Smooth muscle cell (in vitro differentiated cells): ENCODE data around the gene GPRIN1. TPM values are rescaled to one million over a fixed set of nuclear protein-coding genes. Genes with fewer than 3 reads are reported as not detected.

Experiments used
- DNase-seq: peaks from one replicate; lab custom pipeline; 2025; ENCODE audit not compliant: unreplicated experiment; lab: John Stamatoyannopoulos, UW
- H2AFZ ChIP-seq: fragments of 200-600 bp; sonication (generic); 2 replicates; pipeline ENCODE4 v1.6.0; 2016; ENCODE audit warnings: antibody characterized with exemption, low read depth, mild to moderate bottlenecking
- H3F3A ChIP-seq: fragments of 200-600 bp; sonication (generic); 2 replicates; pipeline ENCODE4 v1.6.0; 2017; ENCODE audit warnings: antibody characterized with exemption, low read depth
- H3K27ac ChIP-seq: fragments of 200-600 bp; sonication (generic); 2 replicates; pipeline ENCODE4 v1.5.1; 2016; ENCODE audit warnings: low read depth, mild to moderate bottlenecking
- H3K27me3 ChIP-seq: fragments of 200-600 bp; sonication (generic); 2 replicates; pipeline ENCODE4 v1.6.1; 2016; ENCODE audit warnings: low read depth, mild to moderate bottlenecking
- H3K36me3 ChIP-seq: fragments of 200-600 bp; sonication (generic); 2 replicates; pipeline ENCODE4 v1.5.1; 2016; ENCODE audit warnings: low read depth
- H3K4me1 ChIP-seq: fragments of 200-600 bp; sonication (generic); 2 replicates; pipeline ENCODE4 v1.5.1; 2016; ENCODE audit warnings: low read depth
- H3K4me2 ChIP-seq: fragments of 200-600 bp; sonication (generic); 2 replicates; pipeline ENCODE4 v1.6.0; 2016; ENCODE audit warnings: mild to moderate bottlenecking
- H3K4me3 ChIP-seq: fragments of 200-600 bp; sonication (generic); 2 replicates; pipeline ENCODE4 v1.5.1; 2016; ENCODE audit warnings: mild to moderate bottlenecking
- H3K79me2 ChIP-seq: fragments of 200-600 bp; sonication (generic); 2 replicates; pipeline ENCODE4 v1.6.0; 2016; ENCODE audit warnings: low read depth, mild to moderate bottlenecking
- H3K9ac ChIP-seq: fragments of 200-600 bp; sonication (generic); 2 replicates; pipeline ENCODE4 v1.6.0; 2016; ENCODE audit warnings: low read depth
- H3K9me3 ChIP-seq: fragments of 200-600 bp; sonication (generic); replicated peaks from 2 replicates; pipeline ENCODE4 v1.5.1; 2016; ENCODE audit warnings: low read depth
- H4K20me1 ChIP-seq: fragments of 200-600 bp; sonication (generic); 2 replicates; pipeline ENCODE4 v1.6.0; 2016; ENCODE audit warnings: low read depth
- WGBS: methylation state at CpG from one replicate; pipeline ENCODE4 v1.1.7; 2016; ENCODE audit warnings: low lambda C conversion rate; 5-methylcytosine and 5-hydroxymethylcytosine counted together
- polyA plus RNA-seq: library from polyadenylated mRNA; unstranded; fragments of >200 nt; fragmentation: Nextera tagmentation; extraction: Ambion mirVana; gene quantifications from 2 replicates; pipeline ENCODE4 v1.2.1, GENCODE V29; 2016
- total RNA-seq: library from RNA; depleted of rRNA; stranded (reverse); fragments of >200 nt; gene quantifications from 2 replicates; pipeline ENCODE4 v1.2.3, GENCODE V29; 2014
- TF ChIP-seq, protein P1 (sequence below): fragments of 200-600 bp; sonication (generic); IDR thresholded peaks from 2 replicates; pipeline ENCODE4 v1.5.1; 2017; ENCODE audit warnings: borderline replicate concordance, mild to moderate bottlenecking, antibody characterized with exemption; ENCODE audit not compliant: insufficient read depth, poor library complexity, severe bottlenecking

GPRIN1 gene
- total and polyA plus RNA-seq, 2 experiments from 2014 or later = 2.1 to 3.6 TPM

DNA sequence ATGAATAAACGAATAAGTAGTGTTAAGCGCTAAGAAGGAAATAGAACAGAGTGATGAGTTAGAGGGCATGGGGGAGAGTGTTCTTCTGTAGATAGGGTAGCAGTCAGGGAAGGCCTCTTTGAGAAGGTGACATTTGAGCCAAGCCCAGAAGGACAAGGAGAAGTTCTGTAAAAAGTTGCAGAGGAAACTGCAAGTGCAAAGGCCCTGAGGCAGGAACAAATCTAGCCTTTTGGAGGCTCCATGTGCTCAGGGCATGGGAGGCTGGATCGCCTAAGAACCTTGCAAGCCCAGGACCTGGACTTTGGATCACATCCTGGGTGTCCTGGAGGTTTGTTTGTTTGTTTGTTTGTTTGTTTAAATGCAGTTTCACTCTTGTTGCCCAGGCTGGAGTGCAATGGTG is 28.5 kb upstream of the GPRIN1 start:
- DNase-seq = no peak
- Histone ChIP-seq H3K27me3 (peaks cover 7% of the 10 kb centered on the region), H3K27ac (no peak overlapping the region), H3K4me3 (no peak overlapping the region), H2AFZ (no peak overlapping the region), H4K20me1 (no peaks in the 10 kb centered on the region), H3K4me1 (no peaks in the 10 kb centered on the region), H3K4me2 (no peak overlapping the region), H3F3A (no peaks in the 10 kb centered on the region), H3K36me3 (no peaks in the 10 kb centered on the region), H3K79me2 (no peaks in the 10 kb centered on the region), H3K9ac (no peak overlapping the region), H3K9me3 (no peaks in the 10 kb centered on the region)
- 90% methylated on average over 3 of the region's 3 CpGs for WGBS
- TF ChIP-seq, protein P1, sequence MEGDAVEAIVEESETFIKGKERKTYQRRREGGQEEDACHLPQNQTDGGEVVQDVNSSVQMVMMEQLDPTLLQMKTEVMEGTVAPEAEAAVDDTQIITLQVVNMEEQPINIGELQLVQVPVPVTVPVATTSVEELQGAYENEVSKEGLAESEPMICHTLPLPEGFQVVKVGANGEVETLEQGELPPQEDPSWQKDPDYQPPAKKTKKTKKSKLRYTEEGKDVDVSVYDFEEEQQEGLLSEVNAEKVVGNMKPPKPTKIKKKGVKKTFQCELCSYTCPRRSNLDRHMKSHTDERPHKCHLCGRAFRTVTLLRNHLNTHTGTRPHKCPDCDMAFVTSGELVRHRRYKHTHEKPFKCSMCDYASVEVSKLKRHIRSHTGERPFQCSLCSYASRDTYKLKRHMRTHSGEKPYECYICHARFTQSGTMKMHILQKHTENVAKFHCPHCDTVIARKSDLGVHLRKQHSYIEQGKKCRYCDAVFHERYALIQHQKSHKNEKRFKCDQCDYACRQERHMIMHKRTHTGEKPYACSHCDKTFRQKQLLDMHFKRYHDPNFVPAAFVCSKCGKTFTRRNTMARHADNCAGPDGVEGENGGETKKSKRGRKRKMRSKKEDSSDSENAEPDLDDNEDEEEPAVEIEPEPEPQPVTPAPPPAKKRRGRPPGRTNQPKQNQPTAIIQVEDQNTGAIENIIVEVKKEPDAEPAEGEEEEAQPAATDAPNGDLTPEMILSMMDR = no peak

DNA sequence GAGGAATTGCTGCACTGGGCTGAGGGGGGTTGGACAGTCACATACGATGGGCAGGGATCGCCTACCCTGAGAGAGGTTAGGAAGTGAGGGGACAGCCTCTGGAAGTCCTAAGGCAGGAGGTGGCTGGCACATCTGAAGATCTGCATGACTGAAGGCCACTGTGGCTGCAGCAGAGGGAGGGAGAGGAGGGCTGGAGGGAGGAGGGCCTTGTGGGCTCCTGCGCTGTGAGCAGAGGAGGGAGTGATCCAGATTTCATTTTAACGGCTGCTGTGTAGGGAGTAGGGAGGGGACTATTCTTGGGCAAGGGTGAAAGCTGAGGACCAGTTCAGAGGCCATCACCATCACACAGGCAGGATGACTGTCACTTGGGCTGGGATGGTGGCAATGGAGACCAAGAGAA is 27.6 kb upstream of the GPRIN1 start:
- no peaks in the 10 kb centered on the region for H3K79me2 ChIP-seq
- TF ChIP-seq, protein P1 = no peak
- no peak overlapping the region for H3K27ac ChIP-seq
- H3K9me3 ChIP-seq = no peaks in the 10 kb centered on the region
- H3K36me3 ChIP-seq = no peaks in the 10 kb centered on the region
- H3K4me3 ChIP-seq = no peak overlapping the region
- peaks cover 15% of the 10 kb centered on the region for H3K27me3 ChIP-seq
- H3K4me1 ChIP-seq = no peaks in the 10 kb centered on the region
- no peak overlapping the region for H2AFZ ChIP-seq
- no peak overlapping the region for H3K9ac ChIP-seq
- no peaks in the 10 kb centered on the region for H3F3A ChIP-seq
- no peak overlapping the region for H3K4me2 ChIP-seq
- WGBS = 63% methylated on average over 4 of the region's 4 CpGs
- no peak for DNase-seq
- H4K20me1 ChIP-seq = no peaks in the 10 kb centered on the region

DNA sequence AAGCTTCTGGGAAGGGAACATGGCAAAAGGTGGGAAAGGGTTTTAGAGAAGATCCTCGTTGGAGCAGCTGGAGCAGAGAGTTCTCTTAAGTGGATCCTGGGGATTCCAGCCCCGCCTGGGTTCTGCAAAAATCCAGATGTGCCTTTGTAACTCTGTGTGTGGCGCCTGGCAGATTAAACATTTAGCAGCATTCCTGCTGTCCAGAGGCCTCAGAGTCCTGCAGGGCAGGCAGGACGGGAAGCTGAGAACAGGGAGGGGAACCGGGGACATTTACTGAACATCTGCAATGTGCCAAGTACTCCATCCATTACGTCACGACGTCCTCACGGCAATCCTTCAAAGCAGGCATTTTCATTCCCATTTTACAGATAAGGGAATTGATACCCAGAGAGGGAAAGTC is 26.5 kb upstream of the GPRIN1 start:
- Histone ChIP-seq H2AFZ (no peak overlapping the region), H3K4me1 (no peaks in the 10 kb centered on the region), H3K79me2 (no peaks in the 10 kb centered on the region), H4K20me1 (no peaks in the 10 kb centered on the region), H3K27ac (no peak overlapping the region), H3K36me3 (no peaks in the 10 kb centered on the region), H3F3A (no peaks in the 10 kb centered on the region), H3K27me3 (peaks cover 27% of the 10 kb centered on the region), H3K9ac (no peak overlapping the region), H3K9me3 (no peaks in the 10 kb centered on the region), H3K4me3 (no peak overlapping the region), H3K4me2 (no peak overlapping the region)
- 50% methylated on average over 9 of the region's 9 CpGs for whole genome bisulfite sequencing
- no peak for DNase-seq
- TF ChIP-seq, protein P1 = no peak

DNA sequence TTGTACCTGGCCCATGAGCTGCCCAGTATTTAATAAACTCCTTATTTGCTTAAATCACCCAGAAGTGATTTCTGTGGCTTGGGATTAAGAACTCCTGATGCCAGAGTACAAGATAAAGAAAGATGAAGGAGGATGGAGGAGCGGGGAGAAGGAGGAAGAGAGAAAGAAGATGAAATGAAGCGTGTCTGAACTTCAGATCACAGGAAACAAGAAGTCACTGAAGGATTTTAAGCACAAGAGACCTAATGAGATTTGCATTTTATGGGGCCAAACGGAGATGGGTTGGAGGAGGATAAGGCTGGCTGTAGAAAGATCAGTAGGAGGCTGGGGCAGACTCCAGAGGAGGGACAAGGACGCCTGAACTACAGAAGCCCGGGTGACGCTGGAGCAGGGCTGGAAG is 23.6 kb upstream of the GPRIN1 start:
- no peak overlapping the region for H3K27ac ChIP-seq
- H3K36me3 ChIP-seq = no peaks in the 10 kb centered on the region
- no peaks in the 10 kb centered on the region for H4K20me1 ChIP-seq
- H2AFZ ChIP-seq = no peak overlapping the region
- no peaks in the 10 kb centered on the region for H3K79me2 ChIP-seq
- DNase-seq = no peak
- peaks cover 11% of the 10 kb centered on the region for H3K4me1 ChIP-seq
- no peak overlapping the region for H3K4me3 ChIP-seq
- no peak overlapping the region for H3K4me2 ChIP-seq
- H3F3A ChIP-seq = no peaks in the 10 kb centered on the region
- 41% methylated on average over 6 of the region's 6 CpGs for WGBS
- no peaks in the 10 kb centered on the region for H3K9me3 ChIP-seq
- no peak overlapping the region for H3K9ac ChIP-seq
- TF ChIP-seq, protein P1 = no peak
- peaks cover 55% of the 10 kb centered on the region for H3K27me3 ChIP-seq
